Left lung (tissue), 10 donors: ENCODE data around the gene MAMLD1. TPM values are rescaled to one million over a fixed set of nuclear protein-coding genes. Genes with fewer than 3 reads are reported as not detected.

Experiments used
- ATAC-seq: fragments of 200-7000 bp; cut with Tn5 transposase; one replicate; pipeline ENCODE4 v1.9.1; 2020; ENCODE audit warnings: moderate library complexity
- DNase-seq, 4 donors: peaks; one replicate each; pipeline ENCODE4 v3.0.0-alpha.2; 2013 to 2020
- H3K27ac ChIP-seq, 2 donors: fragments of 200-600 bp; sonication (generic) in 1 of 2; one replicate each; pipeline versions ENCODE4 v1.5.0 to v1.8.0; 2020 to 2021
- H3K27me3 ChIP-seq, 2 donors: fragments of 200-600 bp; sonication (generic) in 1 of 2; one replicate each; pipeline versions ENCODE4 v1.5.0 to v1.8.0; 2020 to 2021
- H3K36me3 ChIP-seq, 2 donors: fragments of 200-600 bp; sonication (generic) in 1 of 2; one replicate each; pipeline versions ENCODE4 v1.5.0 to v1.8.0; 2020 to 2021
- H3K4me1 ChIP-seq, 2 donors: fragments of 200-600 bp; one replicate each; pipeline ENCODE4 v1.8.0; 2021
- H3K4me3 ChIP-seq, 2 donors: fragments of 200-600 bp; sonication (generic) in 1 of 2; one replicate each; pipeline versions ENCODE4 v1.5.0 to v1.8.0; 2020 to 2021; ENCODE audit warnings: mild to moderate bottlenecking in 1 of 2
- H3K9me3 ChIP-seq, 2 donors: fragments of 200-600 bp; sonication (generic) in 1 of 2; one replicate each; pipeline versions ENCODE4 v1.5.0 to v1.8.0; 2020 to 2021
- CTCF ChIP-seq, 2 donors: fragments of 200-600 bp; sonication (generic) in 1 of 2; IDR thresholded peaks; one replicate each; pipeline versions ENCODE4 v1.5.0 to v1.8.0; 2021; ENCODE audit warnings: antibody characterized with exemption in 2 of 2
- intact Hi-C, 2 donors: fragments of 100-400 bp; cut with DNase I; formaldehyde crosslinking; loops; one replicate each; pipeline versions ENCODE4 v1.11.2 to v1.14.2; 2022
- polyA plus RNA-seq, 6 donors: library from polyadenylated mRNA; unstranded; fragments of 120-200 nt; gene quantifications; one replicate each; pipeline ENCODE4 v1.2.1, GENCODE V29; 2013; ENCODE audit not compliant: insufficient read length in 6 of 6
- total RNA-seq, 2 donors: library from RNA; stranded (reverse); fragmentation: NEBNext Ultra II Directional; extraction: Animal tissue kit (Norgen Biotek cat#: 25700); gene quantifications; one replicate each; pipeline ENCODE4 v1.2.1, GENCODE V29; 2021
- donor health status: DM: no; HTN: yes; CAD: no.
- donor health status: DM: no; HTN: no; CAD: no.

MAMLD1 gene
- total and polyA plus RNA-seq, 8 donors, result 3.6 to 18.4 (median 14.6) TPM

- Histone ChIP-seq H3K36me3 (no peaks in the 10 kb centered on the region), H3K9me3 (no peaks in the 10 kb centered on the region), H3K4me3 (no peak overlapping the region), H3K27ac (no peak overlapping the region), H3K4me1 (no peaks in the 10 kb centered on the region), H3K27me3 (no peaks in the 10 kb centered on the region)
- no peak for TF ChIP-seq CTCF (IDR thresholded peaks at IDR 0.05)
- DNase-seq (no peak), ATAC-seq (no peak)
- intact Hi-C loops, result no loop called here
These were observed 11.0 kb upstream of the MAMLD1 start for GRCh38 chrX:150352114-150352513.

GRCh38 chrX:150352581-150352980 is 10.5 kb upstream of the MAMLD1 start:
- Histone ChIP-seq H3K4me1 (no peaks in the 10 kb centered on the region), H3K36me3 (no peaks in the 10 kb centered on the region), H3K27me3 (no peaks in the 10 kb centered on the region), H3K9me3 (no peaks in the 10 kb centered on the region), H3K27ac (no peak overlapping the region), H3K4me3 (no peak overlapping the region)
- peak; percentile 24 for ATAC-seq
- DNase-seq, result peak in 1 of 4 donors; percentile 49
- TF ChIP-seq CTCF (IDR thresholded peaks at IDR 0.05), result no peak
- intact Hi-C loops, result no loop called here

GRCh38 chrX:150355913-150356312 is 7.2 kb upstream of the MAMLD1 start:
- Histone ChIP-seq H3K9me3 (no peaks in the 10 kb centered on the region), H3K4me1 (no peaks in the 10 kb centered on the region), H3K27me3 (peaks cover 0 to 12% of the 10 kb centered on the region in 2 donors), H3K36me3 (no peaks in the 10 kb centered on the region), H3K27ac (no peak overlapping the region), H3K4me3 (no peak overlapping the region)
- intact Hi-C loops, result no loop called here
- ATAC-seq (no peak), DNase-seq (no peak)
- no peak for TF ChIP-seq CTCF (IDR thresholded peaks at IDR 0.05)

GRCh38 chrX:150357790-150358189 is 5.3 kb upstream of the MAMLD1 start:
- H3K9me3 ChIP-seq, result no peaks in the 10 kb centered on the region
- H3K27me3 ChIP-seq, result peaks cover 0 to 30% of the 10 kb centered on the region in 2 donors
- no peaks in the 10 kb centered on the region for H3K36me3 ChIP-seq
- ATAC-seq (no peak), DNase-seq (no peak)
- TF ChIP-seq CTCF (IDR thresholded peaks at IDR 0.05), result no peak
- peaks cover 0 to 15% of the 10 kb centered on the region in 2 donors for H3K4me1 ChIP-seq
- intact Hi-C loops, result no loop called here
- no peak overlapping the region for H3K27ac ChIP-seq
- H3K4me3 ChIP-seq, result no peak overlapping the region

GRCh38 chrX:150358651-150359050 is 4.5 kb upstream of the MAMLD1 start:
- Histone ChIP-seq H3K9me3 (no peaks in the 10 kb centered on the region), H3K27me3 (peaks cover 0 to 39% of the 10 kb centered on the region in 2 donors), H3K27ac (no peak overlapping the region), H3K4me3 (no peak overlapping the region), H3K36me3 (no peaks in the 10 kb centered on the region), H3K4me1 (peaks cover 0 to 15% of the 10 kb centered on the region in 2 donors)
- DNase-seq (no peak), ATAC-seq (no peak)
- TF ChIP-seq CTCF (IDR thresholded peaks at IDR 0.05), result no peak
- intact Hi-C loops, result no loop called here
